ENCODE data around the gene QSOX1.

Gene QSOX1

DNA sequence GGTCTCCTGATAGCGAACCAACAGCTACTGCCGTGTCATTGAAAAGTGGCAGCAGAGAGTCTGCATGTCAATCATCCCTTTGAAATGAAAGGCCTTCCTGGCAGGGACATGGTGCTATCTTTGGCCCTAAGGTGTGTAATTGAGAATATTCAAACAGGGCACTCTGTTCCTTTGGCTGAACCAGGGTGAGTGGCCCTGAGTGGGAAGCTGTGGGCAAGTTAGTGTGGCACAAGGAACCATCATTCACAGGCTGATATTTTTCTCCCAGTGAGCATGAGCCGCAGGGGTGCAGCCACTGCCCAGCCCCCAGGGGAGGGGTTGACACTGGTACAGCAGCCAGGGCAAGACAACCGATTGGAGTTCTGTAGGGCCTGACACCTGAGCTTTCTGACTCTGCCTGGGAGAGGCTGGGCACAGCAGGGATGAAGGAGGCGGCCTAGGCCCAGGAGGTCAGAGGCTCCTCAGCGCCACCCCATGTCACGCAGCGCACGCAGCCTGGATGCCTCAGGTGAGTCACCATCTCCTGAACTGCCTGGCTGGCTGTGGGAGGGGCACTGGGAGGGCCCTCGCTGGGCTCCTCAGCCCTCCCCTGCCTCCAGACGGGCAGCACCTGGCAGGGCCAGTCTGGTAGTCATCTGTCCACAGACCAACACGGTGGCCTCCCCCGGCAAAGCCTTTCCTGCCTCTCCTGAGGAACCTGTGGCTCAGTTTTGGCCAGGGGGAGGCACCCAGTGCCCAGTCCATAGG is 13.2 kb downstream of the QSOX1 start:
- no peaks in the 10 kb centered on the region for H3F3A ChIP-seq (ENCODE audit: insufficient read depth, low read length)

DNA sequence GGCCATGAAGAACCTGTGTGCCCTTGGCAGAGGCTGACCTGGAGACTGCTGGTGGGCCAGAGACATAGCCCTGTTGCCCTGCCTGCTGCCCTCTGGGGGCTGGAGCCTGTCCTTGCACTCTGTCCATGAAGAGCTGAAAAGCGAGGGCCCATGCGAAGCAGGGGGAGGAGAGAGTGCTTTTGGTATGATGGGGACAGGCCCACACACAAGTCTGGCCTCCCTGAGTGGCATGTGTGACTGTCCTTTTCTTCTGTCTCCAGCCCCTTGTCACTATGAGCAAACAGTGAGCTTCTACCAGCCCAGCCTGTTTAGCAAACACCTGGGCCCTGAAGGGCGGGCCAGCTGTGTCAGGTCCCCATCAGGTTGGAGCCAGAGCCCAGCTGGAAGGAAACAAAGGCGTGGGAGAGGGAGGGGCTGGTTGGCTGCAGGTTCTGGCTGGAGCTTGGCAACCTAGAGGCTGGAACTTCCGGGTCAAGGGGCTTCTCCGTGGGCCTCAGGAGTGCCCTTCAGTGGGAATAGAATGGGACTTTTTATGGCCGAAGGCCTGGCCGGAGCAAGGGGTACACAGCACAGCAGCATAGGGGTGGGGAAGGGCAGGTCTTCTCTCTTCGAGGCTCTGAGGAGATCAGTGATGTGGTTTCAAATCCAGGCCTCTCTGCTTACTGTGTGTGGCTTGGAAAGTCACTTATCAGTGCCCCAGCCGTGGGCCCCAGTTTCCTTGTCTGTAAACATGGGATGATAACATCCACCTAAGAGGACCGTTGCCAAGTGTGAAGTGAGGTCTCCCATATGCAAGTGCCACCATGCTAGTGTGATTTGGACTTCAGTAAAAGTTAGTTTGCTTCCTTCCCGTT is 14.3 kb downstream of the QSOX1 start:
- TF ChIP-seq, protein P1, sequence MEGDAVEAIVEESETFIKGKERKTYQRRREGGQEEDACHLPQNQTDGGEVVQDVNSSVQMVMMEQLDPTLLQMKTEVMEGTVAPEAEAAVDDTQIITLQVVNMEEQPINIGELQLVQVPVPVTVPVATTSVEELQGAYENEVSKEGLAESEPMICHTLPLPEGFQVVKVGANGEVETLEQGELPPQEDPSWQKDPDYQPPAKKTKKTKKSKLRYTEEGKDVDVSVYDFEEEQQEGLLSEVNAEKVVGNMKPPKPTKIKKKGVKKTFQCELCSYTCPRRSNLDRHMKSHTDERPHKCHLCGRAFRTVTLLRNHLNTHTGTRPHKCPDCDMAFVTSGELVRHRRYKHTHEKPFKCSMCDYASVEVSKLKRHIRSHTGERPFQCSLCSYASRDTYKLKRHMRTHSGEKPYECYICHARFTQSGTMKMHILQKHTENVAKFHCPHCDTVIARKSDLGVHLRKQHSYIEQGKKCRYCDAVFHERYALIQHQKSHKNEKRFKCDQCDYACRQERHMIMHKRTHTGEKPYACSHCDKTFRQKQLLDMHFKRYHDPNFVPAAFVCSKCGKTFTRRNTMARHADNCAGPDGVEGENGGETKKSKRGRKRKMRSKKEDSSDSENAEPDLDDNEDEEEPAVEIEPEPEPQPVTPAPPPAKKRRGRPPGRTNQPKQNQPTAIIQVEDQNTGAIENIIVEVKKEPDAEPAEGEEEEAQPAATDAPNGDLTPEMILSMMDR (IDR thresholded peaks at IDR 0.05; ENCODE audit: low read length), result peak; percentile 70
- TF ChIP-seq EZH2 (IDR thresholded peaks at IDR 0.05; ENCODE audit: borderline replicate concordance, low read length), result no peak
- Histone ChIP-seq H3K36me3 (ENCODE audit: insufficient read depth, low read length) (no peaks in the 10 kb centered on the region), H3K4me1 (ENCODE audit: insufficient read depth, low read length, severe bottlenecking) (no peaks in the 10 kb centered on the region), H3K9me3 (ENCODE audit: low read length) (no peaks in the 10 kb centered on the region), H3F3A (ENCODE audit: insufficient read depth, low read length) (no peaks in the 10 kb centered on the region), H3K4me2 (ENCODE audit: low read length) (no peak overlapping the region), H3K79me2 (ENCODE audit: insufficient read depth, low read length) (no peaks in the 10 kb centered on the region), H3K27ac (ENCODE audit: low read depth, low read length, poor library complexity, severe bottlenecking) (no peak overlapping the region), H3K4me3 (ENCODE audit: low read depth, low read length, poor library complexity, severe bottlenecking) (no peak overlapping the region), H3K9me2 (ENCODE audit: low read depth, low read length) (no peaks in the 10 kb centered on the region), H3K9ac (ENCODE audit: low read length) (no peak overlapping the region), H3K27me3 (ENCODE audit: insufficient read depth, low read length) (no peaks in the 10 kb centered on the region; the same call in 1 of the 2 replicates), H2AFZ (ENCODE audit: low read length) (no peak overlapping the region), H4K20me1 (ENCODE audit: insufficient read depth, low read length) (no peaks in the 10 kb centered on the region)

More for the DNA sequence above, 13.2 kb downstream of the QSOX1 start:
- Histone ChIP-seq H3K9ac (ENCODE audit: low read length) (no peak overlapping the region), H3K36me3 (ENCODE audit: insufficient read depth, low read length) (no peaks in the 10 kb centered on the region), H3K4me1 (ENCODE audit: insufficient read depth, low read length, severe bottlenecking) (no peaks in the 10 kb centered on the region), H3K9me2 (ENCODE audit: low read depth, low read length) (no peaks in the 10 kb centered on the region), H4K20me1 (ENCODE audit: insufficient read depth, low read length) (no peaks in the 10 kb centered on the region), H3K4me3 (ENCODE audit: low read depth, low read length, poor library complexity, severe bottlenecking) (no peak overlapping the region), H2AFZ (ENCODE audit: low read length) (no peak overlapping the region), H3K9me3 (ENCODE audit: low read length) (no peaks in the 10 kb centered on the region), H3K27ac (ENCODE audit: low read depth, low read length, poor library complexity, severe bottlenecking) (no peak overlapping the region), H3K79me2 (ENCODE audit: insufficient read depth, low read length) (no peaks in the 10 kb centered on the region), H3K27me3 (ENCODE audit: insufficient read depth, low read length) (no peaks in the 10 kb centered on the region; the same call in 1 of the 2 replicates), H3K4me2 (ENCODE audit: low read length) (no peak overlapping the region)
- TF ChIP-seq, protein P1 (IDR thresholded peaks at IDR 0.05; ENCODE audit: low read length), result no peak
- TF ChIP-seq EZH2 (IDR thresholded peaks at IDR 0.05; ENCODE audit: borderline replicate concordance, low read length), result no peak

DNA sequence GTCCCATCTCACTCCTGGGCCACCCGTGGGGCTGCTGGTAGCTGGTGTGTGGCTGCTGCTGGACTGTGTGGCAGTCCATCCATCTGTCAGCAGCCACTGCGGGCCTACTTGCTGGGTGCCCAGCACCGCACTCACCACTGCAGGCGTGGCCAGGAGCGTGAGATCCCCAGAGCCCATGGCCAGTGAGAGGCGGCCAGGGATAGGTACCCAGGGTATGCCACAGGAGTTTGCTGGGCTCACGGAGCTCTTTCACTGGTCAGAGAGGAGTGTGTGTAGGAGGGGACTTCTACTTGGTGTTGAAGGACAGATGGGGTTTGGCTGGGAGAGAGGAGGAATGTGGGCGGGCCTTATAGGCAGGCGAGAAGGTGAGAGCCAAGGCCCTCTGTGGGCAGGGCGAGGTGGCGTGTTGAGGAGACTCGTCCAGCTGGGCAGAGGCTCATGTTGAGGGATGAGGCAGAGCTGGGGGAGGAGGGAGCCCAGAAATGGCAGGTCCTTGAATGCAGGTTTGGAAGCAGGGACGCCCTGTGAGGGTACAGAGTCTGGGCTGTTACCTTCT is 15.0 kb downstream of the QSOX1 start:
- Histone ChIP-seq H4K20me1 (ENCODE audit: insufficient read depth, low read length) (no peaks in the 10 kb centered on the region), H3K27ac (ENCODE audit: low read depth, low read length, poor library complexity, severe bottlenecking) (no peak overlapping the region), H3K9ac (ENCODE audit: low read length) (no peak overlapping the region), H2AFZ (ENCODE audit: low read length) (no peak overlapping the region), H3K79me2 (ENCODE audit: insufficient read depth, low read length) (no peaks in the 10 kb centered on the region), H3K4me3 (ENCODE audit: low read depth, low read length, poor library complexity, severe bottlenecking) (no peak overlapping the region), H3F3A (ENCODE audit: insufficient read depth, low read length) (no peaks in the 10 kb centered on the region), H3K9me3 (ENCODE audit: low read length) (no peaks in the 10 kb centered on the region), H3K4me2 (ENCODE audit: low read length) (no peak overlapping the region), H3K36me3 (ENCODE audit: insufficient read depth, low read length) (no peaks in the 10 kb centered on the region), H3K4me1 (ENCODE audit: insufficient read depth, low read length, severe bottlenecking) (no peaks in the 10 kb centered on the region), H3K27me3 (ENCODE audit: insufficient read depth, low read length) (no peaks in the 10 kb centered on the region; the same call in 1 of the 2 replicates), H3K9me2 (ENCODE audit: low read depth, low read length) (no peaks in the 10 kb centered on the region)
- no peak for TF ChIP-seq EZH2 (IDR thresholded peaks at IDR 0.05; ENCODE audit: borderline replicate concordance, low read length)
- TF ChIP-seq, protein P1 (IDR thresholded peaks at IDR 0.05; ENCODE audit: low read length), result no peak

All from OCI-LY1 (cell line).